Caco-2 (cell line): ENCODE data around the gene SLC17A5. TPM values are rescaled to one million over a fixed set of nuclear protein-coding genes. Genes with fewer than 3 reads are reported as not detected.
"Not testable (repeated sequence)": the region's sequence is repeated elsewhere in the genome, so short reads cannot be mapped to it uniquely, and the experiment has no call there.

ENCODE experiments used
- BruUV-seq: library from RNA; stranded (reverse); fragments of 400-500 nt; replicated peaks from 2 replicates; lab custom pipeline; 2021; lab: Mats Ljungman, UMichigan
- CTCF ChIA-PET: fragments of 300-600 bp; sonication (Branson Sonifier 250); formaldehyde crosslinking; loops from one replicate; lab custom pipeline; 2022; ENCODE audit warnings: antibody characterized with exemption; lab: Charles Lee
- POLR2A ChIA-PET: fragments of 300-600 bp; sonication (Branson Sonifier 250); formaldehyde crosslinking; loops from one replicate; lab custom pipeline; 2022; ENCODE audit warnings: antibody characterized with exemption; lab: Charles Lee
- DNase-seq, 2 experiments: peaks; one replicate each; pipeline versions ENCODE4 v3.0.0 to v3.0.0-alpha.2; 2020 to 2022
- H3K27me3 ChIP-seq: replicated peaks from 2 replicates; pipeline ENCODE4 v1.6.0; 2011; ENCODE audit warnings: low read length; ENCODE audit not compliant: control insufficient read depth, insufficient read depth
- H3K36me3 ChIP-seq: 2 replicates; pipeline ENCODE4 v1.5.1; 2011; ENCODE audit warnings: low read length; ENCODE audit not compliant: control insufficient read depth, insufficient read depth
- H3K4me1 ChIP-seq: fragments of 250-450 bp; sonication (Bioruptor Pico); 2 replicates; pipeline ENCODE4 v1.5.1; 2020; ENCODE audit warnings: mild to moderate bottlenecking
- H3K4me3 ChIP-seq: 2 replicates; pipeline ENCODE4 v1.5.1; 2011; ENCODE audit warnings: low read depth, mild to moderate bottlenecking, control low read depth, low read length
- H3K9me3 ChIP-seq: fragments of 250-450 bp; sonication (Bioruptor Pico); 2 replicates; pipeline ENCODE4 v1.5.1; 2020; ENCODE audit warnings: mild to moderate bottlenecking, moderate library complexity
- H3K27ac Mint-ChIP-seq: one replicate; pipeline ENCODE4 v1.8.0; 2022; ENCODE audit warnings: mixed read lengths; ENCODE audit not compliant: unreplicated experiment
- H3K27me3 Mint-ChIP-seq: one replicate; pipeline ENCODE4 v1.8.0; 2022; ENCODE audit warnings: mixed read lengths; ENCODE audit not compliant: insufficient read depth, unreplicated experiment
- H3K36me3 Mint-ChIP-seq: one replicate; pipeline ENCODE4 v1.8.0; 2022; ENCODE audit warnings: mild to moderate bottlenecking, mixed read lengths; ENCODE audit not compliant: insufficient read depth, unreplicated experiment
- H3K4me1 Mint-ChIP-seq: one replicate; pipeline ENCODE4 v1.8.0; 2022; ENCODE audit warnings: low read depth, mixed read lengths; ENCODE audit not compliant: unreplicated experiment
- H3K4me3 Mint-ChIP-seq: one replicate; pipeline ENCODE4 v1.8.0; 2022; ENCODE audit warnings: mild to moderate bottlenecking, moderate library complexity, mixed read lengths; ENCODE audit not compliant: unreplicated experiment
- H3K9me3 Mint-ChIP-seq: one replicate; pipeline ENCODE4 v1.8.0; 2022; ENCODE audit warnings: mixed read lengths; ENCODE audit not compliant: unreplicated experiment
- CTCF ChIP-seq, 2 experiments: fragments of 200-600 bp in 1 of 2; IDR thresholded peaks; 1 replicate in 1 of 2; 2 replicates in 1 of 2; pipeline versions ENCODE4 v1.5.1 to v1.8.0; 2011 to 2022; ENCODE audit warnings: antibody characterized with exemption in 1 of 2, control low read depth in 1 of 2, inconsistent platforms in 1 of 2, low read depth in 1 of 2, low read length in 1 of 2, mild to moderate bottlenecking in 1 of 2, moderate library complexity in 1 of 2; ENCODE audit not compliant: insufficient read depth in 1 of 2, severe bottlenecking in 1 of 2, unreplicated experiment in 1 of 2
- intact Hi-C: fragments of 100-400 bp; cut with micrococcal nuclease; formaldehyde crosslinking; loops from one replicate; pipeline ENCODE4 v1.10.0; 2022; ENCODE audit not compliant: unreplicated experiment
- total RNA-seq: library from RNA; stranded (reverse); gene quantifications from 2 replicates; pipeline ENCODE4 v1.2.3, GENCODE V29; 2022

SLC17A5 gene
- total RNA-seq, 1 experiment from 2014 or later: 13.0 TPM

GRCh38 chr6:73680289-73680918 lies 26.6 kb upstream of the SLC17A5 start:
- Mint-ChIP-seq H3K4me1 (no peaks in the 10 kb centered on the region), H3K27ac (no peak overlapping the region), H3K4me3 (no peak overlapping the region), H3K9me3 (peaks cover 16% of the 10 kb centered on the region), H3K36me3 (no peaks in the 10 kb centered on the region), H3K27me3 (no peaks in the 10 kb centered on the region)
- ChIA-PET CTCF (no interaction called here), POLR2A (no interaction called here)
- TF ChIP-seq CTCF (IDR thresholded peaks at IDR 0.05; ENCODE audit: insufficient read depth in 1 of 2, low read depth in 1 of 2, low read length in 1 of 2, severe bottlenecking in 1 of 2, unreplicated experiment in 1 of 2): no peak
- no TSS peak for BruUV-seq
- Histone ChIP-seq H3K4me1 (no peaks in the 10 kb centered on the region), H3K27me3 (no peaks in the 10 kb centered on the region), H3K9me3 (no peaks in the 10 kb centered on the region; the same call in 1 of the 2 replicates), H3K36me3 (no peaks in the 10 kb centered on the region), H3K4me3 (no peak overlapping the region)
- no peak for DNase-seq
- intact Hi-C loops: no loop called here

- H3K4me1 Mint-ChIP-seq, H3K4me3 Mint-ChIP-seq, CTCF ChIA-PET, H3K27me3 Mint-ChIP-seq, H3K9me3 ChIP-seq, H3K27me3 ChIP-seq, H3K4me1 ChIP-seq, H3K36me3 ChIP-seq, H3K27ac Mint-ChIP-seq, H3K4me3 ChIP-seq, H3K36me3 Mint-ChIP-seq, BruUV-seq, DNase-seq, POLR2A ChIA-PET: not testable (repeated sequence)
- peaks cover 16% of the 10 kb centered on the region for H3K9me3 Mint-ChIP-seq
- intact Hi-C loops: loop anchor here (5.0 kb wide), 1 partner anchor 1527 kb away; the partner anchor contains the start of gene COL12A1
Observed at GRCh38 chr6:73679846-73680245, 26.1 kb upstream of the SLC17A5 start.

GRCh38 chr6:73679009-73679408 lies 25.2 kb upstream of the SLC17A5 start:
- DNase-seq: no peak
- Histone ChIP-seq H3K9me3 (no peaks in the 10 kb centered on the region; the same call in 1 of the 2 replicates), H3K4me1 (no peaks in the 10 kb centered on the region), H3K36me3 (no peaks in the 10 kb centered on the region), H3K27me3 (no peaks in the 10 kb centered on the region), H3K4me3 (no peak overlapping the region)
- Mint-ChIP-seq H3K4me3 (no peak overlapping the region), H3K27ac (no peak overlapping the region), H3K9me3 (peaks cover 16% of the 10 kb centered on the region), H3K4me1 (no peaks in the 10 kb centered on the region), H3K27me3 (no peaks in the 10 kb centered on the region), H3K36me3 (no peaks in the 10 kb centered on the region)
- intact Hi-C loops: loop anchor here (5.0 kb wide), 1 partner anchor 1528 kb away; the partner anchor contains the start of gene COL12A1
- BruUV-seq: no TSS peak
- TF ChIP-seq CTCF (IDR thresholded peaks at IDR 0.05; ENCODE audit: insufficient read depth in 1 of 2, low read depth in 1 of 2, low read length in 1 of 2, severe bottlenecking in 1 of 2, unreplicated experiment in 1 of 2): no peak
- CTCF ChIA-PET: interaction anchor here (0.6 to 0.7 kb wide), 2 partner anchors 42 to 60 kb away, joined by 3 read pairs; no protein-coding TSS in a partner anchor
- POLR2A ChIA-PET: no interaction called here
